HepG2 (cell line): ENCODE data around the gene RUNX3. TPM values are rescaled to one million over a fixed set of nuclear protein-coding genes. Genes with fewer than 3 reads are reported as not detected.

Source experiments
- ATAC-seq: fragments of 200-7000 bp; cut with Tn5 transposase; 3 replicates; pipeline ENCODE4 v1.9.1; 2020; ENCODE audit warnings: mild to moderate bottlenecking, moderate library complexity
- BruUV-seq: library from RNA; stranded (reverse); fragments of 400-500 nt; replicated peaks from 2 replicates; lab custom pipeline; 2021; lab: Mats Ljungman, UMichigan
- CTCF ChIA-PET: fragments of 300-600 bp; formaldehyde crosslinking; extraction: SDS; loops from one replicate; lab custom pipeline; 2021; ENCODE audit warnings: low total read pairs, inconsistent platforms, low intra/inter-chr PET ratio; lab: Yijun Ruan, JAX
- POLR2A ChIA-PET: fragments of 350-600 bp; sonication (Branson Sonifier 250); formaldehyde crosslinking; loops from one replicate; lab custom pipeline; 2020; ENCODE audit warnings: antibody characterized with exemption, inconsistent platforms; lab: Yijun Ruan, JAX
- DNase-seq: peaks from one replicate; pipeline ENCODE4 v3.0.0-alpha.2; 2015; ENCODE audit warnings: low spot score
- FAIRE-seq: peaks from 3 replicates; lab custom pipeline; 2011; peaks lifted over from hg19 to GRCh38; lab: Jason Lieb, UNC
- H2AFZ ChIP-seq: one replicate; pipeline ENCODE4 v1.6.1; 2011; ENCODE audit warnings: low read length, inconsistent platforms
- H3K27ac ChIP-seq: fragments of 300-600 bp; 3 replicates; pipeline ENCODE4 v1.8.0; 2011; ENCODE audit warnings: mixed run types, mild to moderate bottlenecking, mixed read lengths, low read length, inconsistent platforms; ENCODE audit not compliant: insufficient read depth; ENCODE audit errors: extremely low read length
- H3K27me3 ChIP-seq, 2 experiments: fragments of 200-600 bp in 1 of 2; 2 replicates in 1 of 2; 3 replicates in 1 of 2; pipeline versions ENCODE4 v1.6.0 to v1.8.0; 2011; ENCODE audit warnings: low read length in 2 of 2, mild to moderate bottlenecking in 2 of 2, moderate library complexity in 2 of 2, inconsistent platforms in 1 of 2; ENCODE audit not compliant: insufficient read depth in 2 of 2, control insufficient read depth in 1 of 2
- H3K36me3 ChIP-seq, 2 experiments: fragments of 200-600 bp in 1 of 2; replicated peaks in 1 of 2; 2 replicates in 1 of 2; 3 replicates in 1 of 2; pipeline versions ENCODE4 v1.5.1 to v1.8.0; 2011; ENCODE audit warnings: low read length in 2 of 2, inconsistent platforms in 1 of 2; ENCODE audit not compliant: insufficient read depth in 2 of 2, control insufficient read depth in 1 of 2
- H3K4me1 ChIP-seq: 2 replicates; pipeline ENCODE4 v1.5.1; 2012; ENCODE audit warnings: low read length, inconsistent platforms; ENCODE audit not compliant: insufficient read depth
- H3K4me2 ChIP-seq: 2 replicates; pipeline ENCODE4 v1.6.0; 2011; ENCODE audit warnings: low read depth, low read length, inconsistent platforms
- H3K4me3 ChIP-seq, 3 experiments: fragments of 200-600 bp in 1 of 3; sonication (generic), shearing (Covaris generic) in 1 of 3; replicated peaks in 1 of 3; 2 replicates each; pipeline ENCODE4 v1.5.1; 2011 to 2016; ENCODE audit warnings: low read length in 3 of 3, inconsistent platforms in 2 of 3, low read depth in 2 of 3, mild to moderate bottlenecking in 2 of 3, control low read depth in 1 of 3, mixed read lengths in 1 of 3; ENCODE audit not compliant: insufficient read depth in 1 of 3
- H3K79me2 ChIP-seq: one replicate; pipeline ENCODE4 v1.6.1; 2011; ENCODE audit warnings: low read length, inconsistent platforms; ENCODE audit not compliant: insufficient read depth
- H3K9ac ChIP-seq: 2 replicates; pipeline ENCODE4 v1.6.0; 2011; ENCODE audit warnings: mild to moderate bottlenecking, low read depth, low read length, inconsistent platforms; ENCODE audit not compliant: insufficient read depth
- H3K9me3 ChIP-seq: 2 replicates; pipeline ENCODE4 v1.5.1; 2012; ENCODE audit warnings: mild to moderate bottlenecking, low read length
- H4K20me1 ChIP-seq: 2 replicates; pipeline ENCODE4 v1.6.0; 2011; ENCODE audit warnings: inconsistent platforms, mild to moderate bottlenecking, low read length, moderate library complexity; ENCODE audit not compliant: insufficient read depth
- HMG20B ChIP-seq: conservative IDR thresholded peaks from 2 replicates; pipeline ENCODE4 v1.6.1; 2016; ENCODE audit warnings: missing genetic modification reagents, missing compliant biosample characterization
- MAFF ChIP-seq: IDR thresholded peaks from 2 replicates; pipeline ENCODE4 v1.6.1; 2011; ENCODE audit warnings: low read depth, low read length, improper control_type of control experiment
- MAFK ChIP-seq, 2 experiments: IDR thresholded peaks in 1 of 2; conservative IDR thresholded peaks in 1 of 2; 2 replicates each; pipeline ENCODE4 v1.6.1; 2011; ENCODE audit warnings: improper control_type of control experiment in 2 of 2, low read length in 2 of 2
- MEF2D ChIP-seq: sonication (generic); formaldehyde crosslinking; IDR thresholded peaks from 2 replicates; pipeline ENCODE4 v1.5.1; 2020; ENCODE audit warnings: mild to moderate bottlenecking, missing genetic modification reagents
- NFRKB ChIP-seq: fragments of 450-650 bp; IDR thresholded peaks from 2 replicates; pipeline ENCODE4 v1.6.1; 2017
- TRAFD1 ChIP-seq: sonication (generic); formaldehyde crosslinking; IDR thresholded peaks from 2 replicates; pipeline ENCODE4 v1.5.1; 2020; ENCODE audit warnings: missing genetic modification reagents, mild to moderate bottlenecking, borderline replicate concordance
- ZNF766 ChIP-seq: sonication (generic); formaldehyde crosslinking; IDR thresholded peaks from 2 replicates; pipeline ENCODE4 v1.5.0; 2020; ENCODE audit warnings: missing genetic modification reagents, borderline replicate concordance
- WGBS: methylation state at CpG from one replicate; pipeline ENCODE4 v1.1.6; 2017; ENCODE audit warnings: low lambda C conversion rate; 5-methylcytosine and 5-hydroxymethylcytosine counted together
- in situ Hi-C: cut with HindIII; loops from 2 replicates; pipeline ENCODE4 v1.10.0; 2017; ENCODE audit warnings: low pct_unique_long_range_greater_than_20kb; ENCODE audit not compliant: extremely low pct_ligation_motif_present
- intact Hi-C: fragments of 100-400 bp; cut with micrococcal nuclease; formaldehyde crosslinking; loops from one replicate; pipeline ENCODE4 v1.10.0; 2022; ENCODE audit not compliant: unreplicated experiment
- polyA plus RNA-seq, 8 experiments: library from polyadenylated mRNA; depleted of rRNA in 3 of 8; stranded (reverse) in 7 of 8; unstranded in 1 of 8; fragments of >200 nt; fragmentation: Illumina TruSeq in 4 of 8; extraction: Trizol in 4 of 8; gene quantifications; 2 replicates each; pipeline versions ENCODE4 v1.2.1 to v1.2.3, GENCODE V29; 2011 to 2016; ENCODE audit warnings: low read depth in 4 of 8, missing spikeins in 1 of 8, mixed read lengths in 1 of 8; ENCODE audit not compliant: insufficient read depth in 1 of 8
- total RNA-seq, 5 experiments: library from RNA; depleted of rRNA; stranded (reverse); fragments of >200 nt; fragmentation: Illumina TruSeq; extraction: Trizol; gene quantifications; 2 replicates each; pipeline ENCODE4 v1.2.3, GENCODE V29; 2016; ENCODE audit warnings: low read depth in 1 of 5

RUNX3 gene
- total and polyA plus RNA-seq, 2 of the 13 experiments (the other 11 are each of a cell fraction or from before 2014, with no cell fraction given) = 0.04 to 0.22 TPM

DNA sequence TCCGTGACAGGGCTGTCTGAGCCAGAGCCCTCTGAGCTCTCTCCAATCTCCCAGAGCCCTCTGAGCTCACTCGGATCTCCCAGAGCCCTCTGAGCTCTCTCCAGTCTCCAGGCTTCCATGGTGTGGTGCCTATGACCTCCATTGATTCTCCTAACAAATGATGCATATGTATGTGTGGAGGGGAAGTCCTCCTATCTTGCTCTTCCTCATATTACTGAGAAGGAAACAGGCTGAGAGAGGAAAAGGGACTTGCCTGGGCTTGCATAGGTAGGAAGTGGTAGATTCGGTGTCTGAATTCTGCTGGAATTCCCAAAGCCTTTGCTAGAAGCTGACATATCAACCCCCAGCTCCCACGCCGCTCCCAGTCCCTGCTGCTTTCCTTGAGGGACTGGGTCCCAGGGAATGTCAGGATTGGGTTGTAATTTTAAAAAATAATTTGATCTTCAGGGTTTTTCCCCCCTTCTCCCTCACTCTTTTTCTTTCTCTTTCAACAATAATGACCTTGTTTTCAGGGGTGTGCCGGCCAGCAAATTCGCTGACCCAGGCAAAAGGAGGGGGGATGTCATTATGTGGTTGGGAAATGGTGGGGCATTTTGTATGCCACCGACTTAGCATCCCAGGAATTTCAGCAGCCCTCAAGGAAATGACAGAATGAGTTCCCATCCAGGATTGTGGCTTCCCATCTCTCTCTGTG is 42.3 kb upstream of the RUNX3 start:
- no peak overlapping the region for H3K27ac ChIP-seq
- CTCF ChIA-PET = no interaction called here

More for the DNA sequence above, 42.3 kb upstream of the RUNX3 start:
- DNase-seq (no peak), FAIRE-seq (no peak), ATAC-seq (peak; percentile 24; the same call in 1 of the 3 replicates)
- BruUV-seq = no TSS peak
- peaks cover 8% of the 10 kb centered on the region; the same call in 1 of the 2 replicates for H3K4me1 ChIP-seq
- POLR2A ChIA-PET = no interaction called here
- no peaks in the 10 kb centered on the region for H4K20me1 ChIP-seq
- no peak overlapping the region for H3K9ac ChIP-seq
- in situ Hi-C loops = no loop called here
- no peaks in the 10 kb centered on the region for H3K36me3 ChIP-seq
- TF ChIP-seq ZNF766 (CRISPR knock-in tag) (no peak), MAFK (conservative IDR thresholded peaks at IDR 0.05 in 1 of 2, IDR thresholded peaks at IDR 0.05 in 1 of 2; ENCODE audit: low read length in 2 of 2) (peak; percentile 65 to 69), MEF2D (CRISPR knock-in tag) (no peak), HMG20B (CRISPR knock-in tag) (no peak), MAFF (peak; percentile 52), NFRKB (no peak), TRAFD1 (CRISPR knock-in tag) (no peak)
- peaks cover 20% of the 10 kb centered on the region for H3K9me3 ChIP-seq
- no peak overlapping the region for H3K4me2 ChIP-seq
- intact Hi-C loops = no loop called here
- no peaks in the 10 kb centered on the region for H3K79me2 ChIP-seq
- 44% methylated on average over 8 of the region's 8 CpGs for WGBS
- H3K27me3 ChIP-seq = peaks cover 2 to 25% of the 10 kb centered on the region in 2 experiments; a peak in 1 of 5 replicates
- no peak overlapping the region for H2AFZ ChIP-seq
- no peak overlapping the region for H3K4me3 ChIP-seq
